Measurements from ENCODE around the gene ELMOD3.
"Not testable (repeated sequence)": the region's sequence is repeated elsewhere in the genome, so short reads cannot be mapped to it uniquely, and the experiment has no call there.

The ELMOD3 gene

DNA sequence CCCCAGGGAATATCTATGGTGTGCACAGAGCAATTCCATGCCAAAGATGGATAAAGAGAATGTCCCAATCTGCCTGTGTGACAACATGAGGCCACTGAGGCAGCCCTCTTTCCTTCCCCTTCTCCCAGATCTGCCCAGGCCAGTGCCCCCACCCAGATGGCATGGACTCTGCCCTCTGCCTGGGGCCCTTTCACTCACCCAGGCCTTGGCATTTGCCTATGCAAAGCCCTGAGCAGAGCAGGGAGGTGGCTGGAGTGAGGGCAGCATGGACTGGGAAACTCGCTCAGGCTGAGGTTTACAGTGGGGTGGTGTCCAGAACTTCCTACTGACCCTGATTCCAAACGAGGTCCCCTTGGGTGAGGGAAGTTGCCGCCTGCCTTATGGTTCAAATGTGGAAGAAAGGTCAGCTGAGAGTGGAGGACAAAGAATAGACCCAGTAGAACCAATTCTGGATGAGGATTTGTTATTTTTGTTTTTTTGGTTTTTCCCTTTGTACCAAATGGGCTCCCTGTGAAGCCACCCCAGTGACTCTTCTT is 72.8 kb downstream of the ELMOD3 start:
- no peak for DNase-seq (ENCODE audit: low spot score)

DNA sequence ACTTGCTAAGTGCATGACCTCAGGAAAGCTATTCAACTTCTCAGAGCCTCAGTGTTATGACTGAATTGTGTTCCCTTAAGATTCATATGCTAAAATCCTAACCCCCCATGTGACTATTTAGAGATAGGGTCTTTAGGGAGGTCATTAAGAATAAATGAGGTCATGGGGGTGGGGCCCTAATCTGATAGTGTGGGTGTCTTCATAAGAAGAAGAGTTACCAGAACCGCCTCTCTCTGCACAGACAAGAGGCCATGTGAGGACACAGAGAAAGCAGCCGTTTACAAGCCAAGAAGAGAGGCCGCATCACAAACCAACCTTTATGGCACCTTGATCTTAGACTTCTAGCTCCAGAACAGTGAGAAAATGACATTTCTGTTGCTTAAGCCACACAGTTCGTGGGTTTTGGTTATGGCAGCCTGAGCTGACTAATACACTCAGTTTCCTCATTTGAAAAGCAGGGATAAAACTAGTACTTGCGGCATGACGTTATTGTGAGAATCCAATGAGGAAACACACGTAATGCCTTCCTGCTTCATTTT is 73.8 kb downstream of the ELMOD3 start:
- DNase-seq (ENCODE audit: low spot score), result no peak

DNA sequence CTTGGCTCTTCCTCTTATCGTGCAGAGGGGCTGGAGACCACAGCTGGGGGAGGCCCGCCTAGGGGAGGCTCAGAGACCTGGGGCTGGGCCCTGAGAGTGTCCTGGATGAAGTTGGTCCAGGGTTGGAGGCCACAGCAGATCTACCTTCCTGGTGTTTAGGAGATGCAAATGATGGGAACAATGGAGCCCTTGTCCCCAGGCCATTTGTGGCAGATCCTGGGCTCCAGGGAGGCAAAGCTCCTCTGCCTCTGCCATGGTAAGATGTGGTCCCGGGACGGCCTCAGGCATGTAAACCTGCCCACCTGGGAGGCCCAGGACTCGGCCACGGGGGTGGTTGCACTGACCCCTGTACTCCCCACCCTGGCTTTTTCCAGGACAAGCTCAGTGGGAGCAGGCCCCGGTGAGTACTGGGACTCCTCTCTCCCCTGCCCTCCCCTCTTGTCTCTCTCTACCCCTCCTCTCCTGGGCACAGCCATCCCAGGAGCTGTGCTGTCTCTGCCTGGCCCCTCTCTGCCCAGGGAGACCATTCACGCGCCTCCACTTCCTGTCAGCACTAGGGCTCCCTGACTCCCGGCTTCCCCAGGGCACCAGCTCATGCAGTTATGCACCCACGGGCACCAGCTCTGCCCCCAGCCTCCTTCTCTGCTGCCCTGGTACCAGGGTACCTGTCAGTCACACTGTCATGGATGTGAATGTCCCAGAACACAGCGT is 74.8 kb downstream of the ELMOD3 start:
- no peak for DNase-seq (ENCODE audit: low spot score)

DNA sequence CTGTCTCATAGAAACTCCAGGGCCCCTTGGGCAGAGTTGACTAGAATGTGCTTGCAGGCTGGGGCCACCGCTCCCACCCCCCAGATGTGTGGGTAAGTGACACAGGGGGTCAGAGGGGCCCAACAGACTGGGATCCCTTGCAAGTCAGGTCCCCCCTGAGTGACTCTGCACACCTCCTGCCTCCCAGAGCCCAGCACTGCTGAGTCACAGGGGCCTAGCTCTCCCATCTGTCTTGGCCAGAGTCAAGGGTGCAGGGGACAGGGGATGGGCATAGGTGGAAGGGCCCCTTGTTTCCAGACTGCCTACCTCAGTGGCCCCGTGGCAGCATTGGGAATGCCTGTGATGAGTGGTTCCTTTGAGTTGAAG is 75.3 kb downstream of the ELMOD3 start:
- no peak for DNase-seq (ENCODE audit: low spot score)

DNA sequence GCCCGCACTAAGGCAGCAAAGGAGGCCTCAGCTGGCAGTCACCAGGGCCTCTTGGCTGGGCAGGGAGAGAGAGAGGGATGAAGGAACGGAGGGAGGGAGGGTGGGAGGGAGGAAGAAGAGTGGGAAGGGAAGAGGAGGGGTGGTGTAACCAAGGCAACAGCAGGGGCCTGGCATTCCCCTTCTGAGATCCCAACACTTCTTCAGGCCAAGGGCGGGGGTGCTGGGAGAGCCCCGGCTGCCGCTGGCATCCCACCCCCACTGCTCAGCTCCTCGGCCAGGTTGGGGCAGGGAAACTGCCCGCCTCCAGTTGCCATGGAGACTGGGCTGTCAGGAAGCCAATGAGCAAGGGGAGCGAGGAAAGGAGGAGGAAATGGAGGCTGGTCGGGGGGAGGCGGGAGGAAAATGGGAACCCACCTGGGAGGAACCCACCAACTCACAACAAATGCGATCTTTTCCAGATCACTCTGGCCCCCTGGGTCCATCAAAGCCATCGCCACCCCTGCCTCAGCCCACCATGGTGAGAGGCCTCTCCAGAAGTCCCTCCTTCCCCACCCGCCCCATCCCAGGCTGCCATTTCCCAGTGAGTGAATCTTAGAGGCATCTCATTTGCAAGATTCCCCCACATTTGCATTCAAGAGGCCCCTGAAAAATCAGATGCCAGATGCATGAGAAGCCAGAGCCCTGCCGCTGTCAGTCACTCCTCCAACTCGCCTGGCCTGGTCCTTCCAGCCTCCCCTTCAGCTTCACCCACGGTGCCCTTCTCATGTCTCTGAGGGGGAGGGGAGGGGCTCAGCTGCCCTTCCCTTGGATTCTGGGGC is 76.4 kb downstream of the ELMOD3 start:
- DNase-seq (ENCODE audit: low spot score), result peak; percentile 86

DNA sequence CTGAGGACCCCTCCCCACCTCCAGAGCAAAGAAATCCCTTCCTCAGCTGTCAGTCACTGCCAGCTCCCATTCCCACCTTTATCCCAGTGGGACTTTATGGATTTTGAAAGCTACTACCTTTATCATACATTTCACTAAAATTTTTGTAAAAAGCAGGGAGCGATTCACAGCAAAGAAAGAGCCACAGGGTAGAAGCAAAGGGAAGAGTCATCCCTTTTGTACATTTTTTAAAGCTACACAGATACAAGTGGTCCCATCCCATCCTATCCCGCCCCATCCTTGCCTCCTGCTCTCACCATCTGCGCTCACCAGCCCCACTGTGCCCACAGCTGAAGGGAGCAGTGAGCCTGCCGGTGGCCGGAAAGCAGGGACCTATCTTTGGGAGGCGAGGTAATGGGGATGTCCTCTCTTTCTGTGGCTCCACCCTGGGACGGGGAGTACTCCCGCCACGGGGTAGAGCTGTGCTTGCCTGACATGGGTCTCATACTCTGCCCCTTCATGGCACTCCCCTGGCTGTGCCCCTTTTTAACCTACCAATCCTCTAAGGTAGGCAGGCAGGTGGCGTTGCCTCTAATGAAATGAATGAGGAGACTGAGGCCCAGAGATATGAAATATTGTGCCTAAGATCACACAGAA is 77.1 kb downstream of the ELMOD3 start:
- DNase-seq (ENCODE audit: low spot score), result no peak

DNA sequence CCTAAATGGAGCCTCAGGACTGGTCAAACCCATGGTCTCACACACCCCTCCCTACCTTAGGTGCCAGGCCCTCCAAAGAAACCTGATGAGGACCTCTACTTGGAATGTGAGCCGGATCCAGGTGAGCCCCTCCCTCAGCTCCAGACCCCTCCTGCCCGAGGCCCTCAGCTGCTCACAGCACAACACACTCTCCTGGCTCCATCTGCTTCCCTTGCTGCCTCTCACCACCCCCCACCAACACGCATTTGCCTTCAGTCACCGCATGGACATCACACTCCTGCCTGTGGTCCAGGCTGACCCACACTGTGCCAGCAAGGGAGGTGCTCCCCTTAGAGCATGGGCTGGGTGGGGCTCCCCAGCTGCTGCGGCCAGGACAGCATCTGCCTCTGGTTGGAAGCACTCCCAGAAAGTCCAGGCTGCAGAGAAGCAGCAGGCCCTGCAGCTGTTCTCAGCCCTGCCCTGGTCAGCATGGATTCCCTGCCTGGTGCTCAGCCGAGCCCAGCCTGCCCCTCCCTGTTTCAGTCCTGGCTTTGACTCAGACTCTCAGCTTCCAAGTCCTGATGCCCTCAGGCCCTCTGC is 79.0 kb downstream of the ELMOD3 start:
- DNase-seq (ENCODE audit: low spot score), result peak; percentile 97

DNA sequence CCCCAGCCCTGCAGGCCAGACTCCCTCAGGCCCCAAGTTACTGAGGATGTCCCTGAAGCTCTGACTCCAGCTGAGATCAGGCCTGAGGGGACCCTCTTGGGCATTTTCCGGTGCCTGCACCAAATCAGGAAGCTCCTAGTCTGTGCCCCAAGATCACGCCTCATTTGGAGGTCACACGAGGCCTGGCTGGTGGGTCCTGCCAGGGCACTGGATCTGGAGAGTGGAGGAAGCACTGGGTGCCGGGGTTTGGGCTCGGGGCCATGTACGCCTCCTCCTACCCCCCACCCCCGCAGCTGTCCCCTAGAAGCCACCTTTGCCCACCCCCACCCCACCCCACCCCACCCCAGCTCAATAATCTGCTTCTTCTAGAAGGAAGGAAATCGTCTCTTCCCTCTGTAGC is 80.1 kb downstream of the ELMOD3 start:
- DNase-seq (ENCODE audit: low spot score), result no peak

DNA sequence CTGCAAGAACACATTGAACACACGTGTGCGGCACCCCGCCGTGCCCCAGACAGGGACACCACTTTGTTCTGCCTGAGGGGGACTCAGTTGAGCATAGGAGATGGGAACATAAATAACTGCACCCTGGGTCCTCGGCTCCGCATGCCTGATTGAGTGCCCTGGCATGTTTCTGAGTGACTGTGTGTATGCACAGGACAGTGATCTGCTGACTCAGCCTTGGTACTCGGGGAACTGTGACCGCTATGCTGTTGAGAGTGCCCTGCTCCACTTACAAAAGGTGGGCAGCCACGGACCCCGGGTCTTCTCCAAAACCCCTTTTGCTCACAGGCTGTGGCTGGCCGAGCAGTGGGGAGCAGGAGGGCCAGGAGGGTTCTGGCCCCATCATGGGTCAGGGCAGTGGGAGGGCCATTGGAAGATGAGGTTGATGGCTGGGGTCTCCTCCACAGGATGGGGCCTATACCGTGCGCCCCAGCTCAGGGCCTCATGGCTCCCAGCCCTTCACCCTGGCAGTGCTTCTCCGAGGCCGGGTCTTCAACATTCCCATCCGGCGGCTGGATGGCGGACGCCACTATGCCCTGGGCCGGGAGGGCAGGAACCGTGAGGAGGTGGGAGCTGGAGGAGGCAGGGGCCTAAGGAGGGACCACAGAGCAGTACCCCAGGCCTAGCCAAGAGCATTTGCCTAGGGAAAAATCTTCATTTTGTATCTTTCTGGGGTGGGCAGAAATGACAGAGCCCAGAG is 80.8 kb downstream of the ELMOD3 start:
- DNase-seq (ENCODE audit: low spot score), result no peak

DNA sequence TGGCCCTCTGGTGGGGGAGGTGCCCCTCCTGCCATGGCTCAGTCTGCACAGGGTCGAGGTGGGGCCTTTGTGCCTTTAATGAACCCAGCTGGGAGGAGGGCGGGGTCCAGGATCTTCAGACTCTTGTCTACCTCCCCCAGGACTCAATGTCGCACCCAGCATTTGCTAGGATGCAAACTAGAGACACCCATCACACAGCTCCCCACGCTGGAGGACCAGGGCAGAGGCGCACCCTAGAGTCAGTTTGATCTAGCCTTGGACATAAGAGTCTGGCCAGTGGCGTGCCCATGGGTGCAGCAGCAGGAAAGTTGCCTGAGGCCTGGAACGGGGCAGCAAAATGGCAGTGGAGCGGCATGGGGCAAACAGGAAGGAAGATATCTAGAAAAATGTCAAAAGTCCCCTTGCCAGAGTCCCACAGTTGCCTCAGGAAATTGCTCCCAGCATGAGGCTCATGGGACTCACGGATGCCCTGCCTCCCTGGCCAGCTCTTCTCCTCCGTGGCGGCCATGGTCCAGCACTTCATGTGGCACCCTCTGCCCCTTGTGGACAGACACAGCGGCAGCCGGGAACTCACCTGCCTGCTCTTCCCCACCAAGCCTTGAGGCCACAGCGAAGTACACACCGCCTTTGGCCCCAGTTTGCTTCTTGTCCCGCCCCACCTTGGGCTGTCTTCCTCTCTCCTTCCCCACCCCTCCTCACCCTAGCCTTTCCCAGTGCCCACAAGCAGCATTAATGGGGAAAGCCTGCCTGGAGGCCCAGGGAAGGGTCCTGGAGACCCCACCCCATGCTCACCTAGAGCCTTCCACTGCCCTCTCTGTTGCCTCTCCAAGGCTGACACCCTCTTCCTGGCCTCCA is 81.6 kb downstream of the ELMOD3 start:
- DNase-seq (ENCODE audit: low spot score), result no peak

DNA sequence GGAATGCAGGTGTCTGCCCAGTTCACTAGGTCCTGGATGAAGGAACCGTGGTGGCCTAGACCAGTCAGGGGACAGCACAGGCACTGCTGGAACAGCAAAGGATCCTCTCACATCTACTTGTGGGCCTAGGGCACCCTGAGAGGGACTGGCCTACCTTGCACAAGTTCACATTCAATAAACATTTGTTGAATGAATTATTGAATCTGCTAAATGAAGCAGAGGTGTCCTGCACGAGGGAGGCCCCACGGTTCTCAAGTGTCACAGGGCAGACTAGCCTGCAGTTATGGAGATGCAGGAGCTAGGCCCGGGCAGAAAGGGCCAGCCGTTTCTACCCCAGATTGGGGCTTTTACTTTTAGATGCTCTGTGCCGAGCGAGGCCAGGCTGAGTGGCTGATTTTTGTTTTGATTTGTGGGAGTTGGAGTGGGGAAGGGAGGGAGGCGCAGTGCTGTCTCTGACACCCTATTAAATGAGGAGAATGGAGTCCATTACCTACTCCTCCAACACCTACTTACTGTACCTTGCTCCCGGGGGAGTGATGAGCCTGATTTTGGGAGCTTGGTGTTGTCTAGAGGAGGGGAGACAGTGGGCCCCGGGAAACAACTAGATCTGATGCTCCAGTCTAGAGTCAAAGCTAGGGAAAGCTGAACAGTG is 82.4 kb downstream of the ELMOD3 start:
- no peak for DNase-seq (ENCODE audit: low spot score)

DNA sequence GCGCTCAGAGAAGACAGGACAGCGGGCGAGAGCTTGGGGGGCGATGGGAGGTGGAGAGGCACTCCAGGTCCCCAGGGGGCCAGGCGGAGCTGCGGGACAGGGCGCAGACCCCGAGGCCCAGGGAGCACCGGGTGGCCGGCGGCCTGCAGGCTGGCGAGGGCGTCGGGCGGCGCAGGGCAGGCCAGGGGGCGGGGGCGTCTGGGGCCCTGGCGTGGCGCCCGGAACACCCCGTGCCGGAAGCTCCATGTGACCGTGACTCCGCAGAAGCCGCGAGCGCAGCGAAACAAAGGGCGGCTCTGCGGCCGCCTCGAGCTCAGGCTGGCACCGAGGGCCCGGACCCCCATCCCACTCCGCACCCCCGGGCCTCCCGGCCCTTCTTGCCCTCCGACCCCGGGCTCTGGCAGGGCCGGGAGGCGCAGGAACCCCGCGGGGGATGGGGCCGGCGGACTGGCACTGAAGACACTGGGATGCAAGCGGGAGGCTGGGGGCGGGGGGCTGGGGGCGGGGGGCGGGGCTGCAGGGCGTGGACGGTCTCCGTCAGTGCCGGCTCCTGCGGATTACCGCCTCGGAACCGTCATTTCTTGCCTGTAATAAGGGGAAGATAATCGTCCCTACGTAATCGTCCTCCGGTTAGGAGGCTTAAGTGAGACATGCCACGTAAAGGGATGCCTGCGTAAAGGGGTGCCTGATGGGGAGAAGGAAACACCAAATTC is 83.1 kb downstream of the ELMOD3 start:
- peak; percentile 91 for DNase-seq (ENCODE audit: low spot score)

DNA sequence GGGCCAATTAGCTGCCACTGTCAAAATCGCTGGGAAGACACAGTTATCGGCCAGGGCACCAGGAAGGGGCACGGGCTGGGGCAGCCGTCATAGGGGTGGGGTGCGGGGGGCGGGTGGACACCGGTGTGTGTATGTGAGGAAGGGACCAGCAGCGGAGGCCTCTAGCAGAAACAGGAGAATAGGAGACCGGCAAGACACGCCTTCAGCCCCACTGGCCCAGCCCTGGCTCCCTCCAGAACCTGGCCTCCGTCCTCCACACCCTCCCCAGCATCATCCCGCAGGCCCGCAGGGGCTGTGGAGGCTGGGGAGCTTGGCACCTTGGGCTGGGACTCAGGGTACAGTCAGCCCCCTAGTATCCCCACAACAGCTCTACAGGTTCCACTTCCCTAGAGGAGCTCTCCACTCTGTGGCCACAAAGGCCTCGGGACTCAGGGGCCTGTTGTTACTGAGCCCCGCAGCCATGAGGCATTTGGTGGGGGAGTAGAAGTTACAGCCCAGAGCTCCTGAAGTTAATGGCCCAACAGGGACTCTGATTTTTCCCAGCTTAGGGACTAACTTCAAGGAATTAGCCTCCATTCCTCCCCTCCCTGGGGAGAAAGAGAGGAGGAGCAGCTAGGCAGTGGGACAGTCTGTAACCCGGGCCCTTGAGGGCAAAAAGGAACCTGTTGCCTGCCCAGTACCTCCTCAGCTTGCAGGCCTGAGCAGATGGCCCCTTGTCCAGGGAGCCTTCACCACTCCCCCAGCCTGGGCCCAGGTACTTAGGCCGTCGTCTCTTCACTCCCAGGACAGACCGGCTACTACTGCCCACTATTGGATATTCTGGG is 83.8 kb downstream of the ELMOD3 start:
- DNase-seq (ENCODE audit: low spot score), result no peak

DNA sequence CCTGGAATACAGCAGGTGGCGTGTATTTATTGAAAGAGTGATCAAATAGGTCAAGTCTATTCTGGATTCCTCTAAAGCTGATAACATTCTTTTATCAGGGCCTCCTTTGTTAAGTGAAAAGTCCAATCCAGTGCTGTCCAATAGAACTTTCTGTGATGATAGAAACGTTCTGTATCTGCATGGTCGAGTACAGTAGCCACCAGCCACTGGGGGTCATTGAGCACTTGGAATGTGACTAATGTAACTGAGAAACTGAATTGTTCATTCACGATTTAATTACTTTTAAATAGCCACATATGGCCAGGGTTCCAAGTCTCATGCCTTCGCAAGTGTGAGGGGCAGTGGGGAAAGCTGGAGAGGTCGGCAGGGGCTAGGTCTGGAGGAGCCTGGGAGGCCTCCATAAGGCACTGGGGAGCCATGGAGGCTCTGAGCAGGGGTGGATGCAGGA is 84.5 kb downstream of the ELMOD3 start:
- no peak for DNase-seq (ENCODE audit: low spot score)

DNA sequence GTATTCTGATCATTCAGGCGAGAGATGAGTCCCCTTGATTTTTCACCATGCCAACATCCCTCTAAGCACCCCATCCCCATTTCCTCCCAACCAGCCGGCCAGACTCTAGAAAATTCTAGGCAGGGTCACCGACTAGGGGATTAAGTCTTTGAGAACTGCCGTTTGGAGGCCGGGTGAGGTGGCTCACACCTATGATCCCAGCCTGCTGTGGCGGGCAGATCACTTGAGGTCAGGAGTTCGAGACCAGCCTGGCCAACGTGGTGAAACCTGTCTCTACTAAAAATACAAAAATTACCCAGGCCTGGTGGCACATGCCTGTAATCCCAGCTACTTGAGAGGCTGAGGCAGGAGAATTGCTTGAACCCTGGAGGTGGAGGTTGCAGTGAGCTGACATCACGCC is 85.0 kb downstream of the ELMOD3 start:
- DNase-seq (ENCODE audit: low spot score), result not testable (repeated sequence)

DNA sequence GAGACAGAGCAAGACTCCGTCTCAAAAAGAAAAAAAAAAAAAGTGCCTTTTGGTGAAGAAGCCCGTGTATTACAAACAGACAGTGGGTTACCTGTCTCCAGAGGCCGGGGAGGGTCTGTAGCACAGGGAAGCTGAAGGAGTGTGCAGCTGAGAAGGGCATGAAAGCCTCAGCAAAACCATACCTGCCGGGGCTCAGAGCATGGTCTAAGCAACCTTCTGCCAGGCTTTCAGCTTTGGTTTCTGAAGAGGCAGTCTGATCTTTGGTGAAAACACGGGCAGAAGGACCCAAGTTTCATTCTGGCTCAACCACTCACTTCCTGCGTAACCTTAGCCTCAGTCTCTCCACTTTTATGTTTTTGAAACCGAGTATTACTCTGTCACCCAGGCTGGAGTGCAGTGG is 85.4 kb downstream of the ELMOD3 start:
- no peak for DNase-seq (ENCODE audit: low spot score)

DNA sequence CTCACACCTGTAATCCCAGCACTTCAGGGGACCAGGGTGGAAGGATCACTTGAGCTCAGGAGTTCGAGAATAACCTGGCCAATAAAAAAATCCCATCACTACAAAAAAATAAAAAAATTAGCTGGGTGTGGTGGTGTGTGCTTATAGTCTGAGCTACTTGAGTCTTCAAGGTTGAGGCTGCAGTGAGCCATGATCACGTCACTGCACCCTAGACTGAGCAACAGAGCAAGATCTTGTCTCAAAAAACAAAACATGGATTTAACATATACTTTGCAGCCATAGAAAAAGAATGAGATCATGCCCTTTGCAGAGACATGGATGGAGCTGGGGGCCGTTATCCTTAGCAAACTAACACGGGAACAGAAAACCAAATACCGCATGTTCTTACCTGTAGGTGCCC is 86.2 kb downstream of the ELMOD3 start:
- no peak for DNase-seq (ENCODE audit: low spot score)
